Right renal pelvis (tissue), 4 donors: ENCODE data around the gene LCMT2. TPM values are rescaled to one million over a fixed set of nuclear protein-coding genes. Genes with fewer than 3 reads are reported as not detected.
"Not testable (repeated sequence)": the region's sequence is repeated elsewhere in the genome, so short reads cannot be mapped to it uniquely, and the experiment has no call there.

ENCODE experiments used
- DNase-seq, 4 donors: peaks; one replicate each; pipeline ENCODE4 v3.0.0-alpha.2; 2013; ENCODE audit warnings: low read depth in 4 of 4, low spot score in 3 of 4, missing footprints in 1 of 4
- polyA plus RNA-seq, 4 donors: library from polyadenylated mRNA; unstranded; fragments of 120-200 nt; gene quantifications; one replicate each; pipeline ENCODE4 v1.2.1, GENCODE V29; 2013; ENCODE audit not compliant: insufficient read length in 4 of 4

Gene LCMT2
- polyA plus RNA-seq, 4 donors, result 12.4 to 14.4 (median 13.4) TPM

GRCh38 chr15:43316016-43316970 is 14.1 kb downstream of the LCMT2 start:
- DNase-seq, result peak in 1 of 4 donors; percentile 10

- DNase-seq, result no peak
These were observed 16.2 kb downstream of the LCMT2 start for GRCh38 chr15:43314171-43314570.

DNA sequence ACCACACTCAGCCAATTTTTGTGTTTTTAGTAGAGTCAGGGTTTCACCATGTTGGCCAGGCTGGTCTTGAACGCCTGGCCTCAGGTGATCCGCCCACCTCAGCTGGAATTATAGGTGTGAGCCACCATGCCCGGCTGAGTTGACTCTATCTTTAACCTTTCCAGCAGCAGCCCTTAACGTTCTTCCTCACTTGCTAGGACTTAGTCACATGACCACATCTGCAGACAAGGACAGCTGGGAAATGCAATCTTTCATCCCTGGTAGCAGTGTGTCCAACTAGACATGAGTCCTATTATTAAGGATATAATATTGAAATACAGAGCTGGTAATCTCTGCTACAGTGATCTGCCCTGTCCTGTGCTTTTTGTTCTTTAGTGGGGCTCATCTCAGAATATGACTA is 18.0 kb downstream of the LCMT2 start:
- DNase-seq, result no peak

DNA sequence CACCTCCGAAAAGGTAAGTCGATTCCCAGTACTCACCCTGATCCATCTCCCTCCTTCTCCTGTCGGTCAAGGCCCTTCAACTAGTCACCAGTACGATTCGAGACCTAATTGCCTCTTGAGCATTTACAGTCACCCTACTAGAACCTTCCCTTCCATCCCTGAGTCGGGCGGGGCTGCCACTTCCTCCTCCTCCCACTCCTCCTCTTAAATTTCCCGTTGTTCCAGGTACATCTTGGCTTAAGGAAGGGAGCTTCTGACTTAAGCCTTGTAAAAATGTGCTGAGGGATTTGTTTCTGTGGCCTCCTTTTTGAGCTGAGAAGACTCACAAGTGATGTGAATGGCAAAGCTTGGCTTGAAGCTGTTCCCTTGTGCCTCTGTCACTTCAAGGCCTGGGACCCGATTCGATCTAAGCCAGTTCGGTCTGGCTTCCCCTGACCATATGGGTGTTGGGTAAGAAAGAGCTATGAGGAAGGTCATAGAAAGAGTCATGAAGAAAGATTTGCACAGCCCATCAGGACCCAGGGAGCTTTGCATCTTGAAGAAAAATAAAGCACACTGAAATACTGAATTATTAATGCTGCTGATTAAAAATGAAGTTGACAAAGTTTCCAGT is 28.1 kb downstream of the LCMT2 start, which contains the start of gene TGM7:
Gene TGM7 (minus strand): TSS at position 51 of the 613 bp plus-strand sequence.
- no peak for DNase-seq

- no peak for DNase-seq
These were observed 30.5 kb downstream of the LCMT2 start for GRCh38 chr15:43299884-43300283.

- no peak for DNase-seq
These were observed 31.0 kb downstream of the LCMT2 start for GRCh38 chr15:43299411-43299810.

DNA sequence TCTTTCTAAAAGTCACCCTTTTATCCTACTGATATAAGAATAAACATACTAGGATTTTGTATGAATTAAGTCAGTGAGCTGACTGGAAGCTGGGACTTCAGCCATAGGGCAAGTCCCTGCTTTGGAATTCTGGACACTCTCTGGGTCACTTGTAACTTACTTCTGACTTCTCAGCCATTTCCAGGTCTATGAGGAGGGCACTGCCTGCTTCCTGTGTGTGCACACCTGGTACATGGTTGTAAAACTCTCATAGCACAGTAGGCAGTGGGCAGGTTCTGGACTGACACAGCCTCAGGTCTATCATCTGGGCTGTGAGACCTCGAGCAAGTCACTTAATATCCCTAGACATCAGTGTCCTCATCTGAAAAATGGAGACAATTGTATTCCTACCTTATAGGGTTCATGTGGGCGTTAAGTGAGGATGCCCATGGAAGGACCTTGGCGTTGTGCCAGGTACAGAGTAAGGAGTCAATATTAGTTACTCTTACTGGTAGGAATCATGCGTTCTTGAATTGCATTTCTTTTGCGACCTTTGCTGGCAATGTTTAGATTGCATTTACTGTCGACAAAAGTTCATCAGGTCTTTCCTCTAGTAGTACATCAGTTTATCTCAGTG is 36.2 kb downstream of the LCMT2 start:
- no peak for DNase-seq

DNA sequence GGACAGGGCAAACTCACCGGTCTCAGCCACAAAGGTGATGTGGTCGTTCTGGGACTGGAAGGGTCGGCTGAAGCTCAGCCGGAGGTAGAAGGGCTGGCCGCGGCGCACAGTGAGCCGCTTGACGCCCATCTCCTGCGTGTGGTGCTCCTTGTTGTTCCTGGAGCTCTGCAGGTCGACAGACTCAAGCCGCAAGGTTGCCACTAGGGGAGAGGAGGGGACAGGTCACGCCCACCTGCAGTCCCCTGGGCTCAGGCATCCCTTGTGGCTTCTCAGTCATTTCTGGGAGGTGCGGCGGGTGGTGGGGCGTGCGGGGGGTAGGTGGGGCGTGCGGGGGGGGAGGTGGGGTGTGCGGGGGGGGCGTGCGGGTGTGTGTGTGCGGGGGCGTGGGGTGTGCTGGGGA is 36.9 kb downstream of the LCMT2 start:
- no peak for DNase-seq

DNA sequence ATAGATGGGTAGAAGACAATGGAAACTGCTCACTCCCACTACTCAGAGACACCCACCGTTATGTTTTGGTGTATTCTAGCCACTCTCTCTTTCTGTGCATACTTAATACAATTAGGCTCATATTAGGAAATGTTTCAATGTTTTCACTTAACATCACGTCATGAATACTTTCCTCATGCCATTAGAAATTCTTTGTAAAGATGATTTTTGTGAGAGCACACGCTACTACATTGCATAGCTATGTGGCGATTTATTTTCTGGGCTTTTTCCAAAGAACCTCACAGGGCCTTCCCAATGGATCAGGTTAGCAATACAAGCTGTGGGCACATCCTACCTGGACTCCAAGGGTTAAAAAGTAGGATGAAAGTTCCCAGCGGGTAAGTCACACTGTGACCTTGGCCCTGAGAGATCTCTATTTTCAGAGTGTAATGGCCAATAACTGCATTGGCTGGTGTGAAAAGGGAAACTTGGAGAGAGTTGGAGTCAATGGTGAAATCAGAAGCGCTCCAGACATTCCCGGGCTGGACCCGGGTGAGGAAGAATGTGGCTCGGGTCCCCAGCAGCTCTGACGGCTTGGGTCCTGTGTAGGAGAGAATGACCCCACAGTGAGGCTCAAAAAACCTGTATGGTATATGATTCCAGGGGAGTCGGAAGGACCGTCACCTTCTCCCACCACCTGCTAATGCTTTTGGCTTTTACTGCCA is 37.8 kb downstream of the LCMT2 start:
- DNase-seq, result no peak

DNA sequence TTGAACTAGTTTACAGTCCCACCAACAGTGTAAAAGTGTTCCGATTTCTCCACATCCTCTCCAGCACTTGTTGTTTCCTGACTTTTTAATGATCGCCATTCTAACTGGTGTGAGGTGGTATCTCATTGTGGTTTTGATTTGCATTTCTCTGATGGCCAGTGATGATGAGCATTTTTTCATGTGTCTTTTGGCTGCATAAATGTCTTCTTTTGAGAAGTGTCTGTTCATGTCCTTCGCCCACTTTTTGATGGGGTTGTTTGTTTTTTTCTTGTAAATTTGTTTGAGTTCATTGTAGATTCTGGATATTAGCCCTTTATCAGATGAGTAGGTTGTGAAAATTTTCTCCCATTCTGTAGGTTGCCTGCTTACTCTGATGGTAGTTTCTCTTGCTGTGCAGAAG is 40.7 kb downstream of the LCMT2 start:
- DNase-seq, result not testable (repeated sequence)

GRCh38 chr15:43287254-43287653 is 43.1 kb downstream of the LCMT2 start:
- DNase-seq, result no peak

DNA sequence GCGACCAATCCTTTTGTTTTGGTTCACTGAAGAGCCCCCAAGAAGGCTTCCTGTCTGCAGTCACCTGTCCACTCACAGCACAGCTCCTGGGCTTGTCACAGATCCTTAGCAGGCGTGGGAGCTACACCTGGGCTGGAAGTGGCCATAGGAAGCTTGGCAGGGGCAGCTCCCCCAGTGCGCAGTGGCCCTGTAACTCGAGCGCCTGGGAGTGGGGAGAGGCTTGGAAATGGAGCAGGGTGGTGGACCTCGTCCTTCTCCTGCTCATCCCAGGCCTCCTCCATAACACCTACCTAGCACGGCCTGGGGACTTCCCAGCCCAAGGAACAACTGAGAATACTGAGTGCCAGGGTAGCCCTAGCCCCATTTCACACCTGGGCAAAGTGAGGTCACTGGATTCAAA is 44.3 kb downstream of the LCMT2 start:
- DNase-seq, result no peak

DNA sequence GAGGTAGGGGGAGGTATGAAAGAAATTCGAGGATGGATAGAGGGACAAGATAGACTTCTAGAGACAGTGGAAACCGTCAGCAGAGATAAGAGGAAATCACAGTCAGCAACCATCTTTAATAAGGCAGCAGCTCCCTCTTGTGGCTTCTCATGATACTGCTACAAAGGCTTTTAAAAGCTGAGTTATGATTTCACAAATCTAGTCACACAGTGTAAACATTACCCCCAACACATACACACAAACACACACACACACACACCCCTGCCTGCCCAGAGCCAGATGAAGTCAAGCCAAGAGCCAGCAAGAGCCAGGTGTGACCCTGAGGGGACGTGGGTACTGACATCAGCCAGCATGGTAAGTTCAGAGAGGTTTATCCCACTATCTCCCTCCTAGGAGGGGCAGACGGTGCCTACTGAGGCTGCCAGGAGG is 44.8 kb downstream of the LCMT2 start:
- peak; percentile 33 to 52 (median 42) for DNase-seq

DNA sequence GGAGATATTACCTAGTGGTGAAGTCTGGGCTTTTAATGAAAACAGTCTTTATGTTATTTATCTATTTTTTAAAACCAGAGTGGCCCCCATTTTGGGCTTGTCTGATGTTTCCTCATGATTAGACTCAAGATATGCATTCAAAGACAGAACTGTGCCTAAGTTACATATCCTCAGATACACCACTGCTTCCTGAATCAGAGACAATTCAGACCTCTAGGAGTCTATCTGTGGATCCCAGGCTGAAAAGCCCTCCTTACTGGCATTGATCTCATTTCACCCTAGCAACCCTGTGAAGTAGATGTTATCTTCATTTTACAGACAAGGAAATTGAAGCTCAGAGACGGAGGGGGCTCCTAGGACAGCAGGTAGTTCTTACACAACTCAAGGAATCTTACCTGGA is 46.8 kb downstream of the LCMT2 start:
- no peak for DNase-seq

DNA sequence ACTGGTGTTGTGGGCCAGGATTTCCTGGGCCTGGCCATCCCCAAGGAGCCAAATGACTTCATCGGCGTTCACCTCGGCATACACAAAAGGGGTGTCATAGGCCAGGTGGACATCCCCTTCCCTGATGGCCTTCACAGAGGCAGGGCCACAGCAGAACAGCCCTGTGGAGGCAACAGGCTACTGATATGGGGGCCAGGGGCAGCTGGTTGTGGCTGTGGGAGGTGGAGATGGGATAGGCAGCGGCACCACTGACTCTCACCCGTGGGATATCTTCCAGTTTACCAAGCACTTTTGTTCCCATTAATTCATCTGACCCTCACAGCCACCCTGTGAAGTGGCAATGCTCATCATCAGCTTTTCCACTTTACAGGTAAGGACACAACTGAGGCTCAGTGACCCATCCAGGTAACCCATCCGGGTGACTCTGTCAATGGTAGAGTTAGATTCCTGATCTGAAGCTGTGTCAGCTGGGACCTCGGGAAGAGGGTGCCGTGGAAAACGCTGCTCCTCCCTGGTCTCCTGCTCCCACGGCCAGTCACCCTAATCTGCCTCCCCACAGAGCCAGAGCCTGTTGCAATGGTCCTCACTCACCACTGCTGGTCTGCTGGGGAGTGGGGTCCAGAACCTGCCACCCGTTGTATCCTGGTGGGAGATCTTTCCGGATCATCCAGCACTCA is 48.3 kb downstream of the LCMT2 start:
- DNase-seq, result no peak

DNA sequence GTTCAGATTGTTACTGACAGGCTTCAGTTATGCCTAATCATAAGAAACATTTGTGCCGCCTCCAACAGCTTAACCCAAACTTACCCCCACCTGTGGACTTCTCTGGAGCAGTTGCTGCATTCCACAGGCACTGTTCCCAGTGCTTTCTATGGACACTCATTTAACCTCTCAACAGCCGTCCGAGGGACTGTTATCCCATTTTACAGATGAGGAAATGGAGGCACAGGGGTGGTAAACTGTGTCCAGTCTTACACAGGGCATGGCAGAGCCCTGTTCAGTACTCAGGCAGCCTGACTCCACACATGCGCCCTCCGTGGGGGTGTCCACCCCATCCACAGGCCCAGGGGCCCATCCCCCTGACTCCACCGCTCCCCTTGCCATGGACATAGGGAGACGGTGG is 49.4 kb downstream of the LCMT2 start:
- no peak for DNase-seq

DNA sequence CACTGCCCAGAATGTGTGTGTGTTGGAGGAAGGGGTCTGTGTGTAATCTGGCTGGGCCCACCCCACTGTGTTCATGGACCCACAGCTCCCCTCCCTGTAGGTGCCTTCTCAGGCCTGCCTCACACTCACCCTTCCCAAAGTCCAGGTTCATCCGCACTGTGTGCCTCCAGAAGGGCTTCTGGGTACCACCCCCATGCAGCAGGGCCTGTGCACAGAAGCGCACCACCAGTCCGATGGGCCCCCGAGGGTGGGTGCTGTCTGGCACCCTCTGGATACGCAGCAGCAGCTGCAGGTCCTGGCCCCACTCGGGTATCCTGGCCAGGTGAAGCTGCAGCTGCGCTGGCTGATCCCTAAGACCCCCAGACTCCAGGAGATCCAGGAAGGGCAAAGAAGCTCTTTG is 50.9 kb downstream of the LCMT2 start:
- no peak for DNase-seq

DNA sequence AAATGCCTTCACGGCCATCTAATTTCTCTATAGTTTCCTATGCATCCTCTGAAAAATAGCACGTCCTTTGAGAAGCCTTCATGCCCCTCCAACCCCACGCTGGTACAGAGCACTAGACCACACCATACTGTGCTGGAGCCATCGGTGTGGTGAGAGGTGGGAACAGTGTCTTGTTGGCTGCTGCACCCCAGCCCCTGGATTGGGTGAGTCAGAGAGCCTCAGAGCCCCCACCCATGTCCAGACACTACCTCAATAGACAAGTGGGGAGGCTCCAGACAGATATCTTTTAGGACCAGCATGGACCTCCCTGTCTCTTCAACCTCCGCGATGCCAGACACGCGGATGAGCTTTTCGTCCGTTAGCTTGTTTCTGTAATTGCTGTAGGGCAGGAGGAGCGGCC is 51.5 kb downstream of the LCMT2 start:
- DNase-seq, result no peak

DNA sequence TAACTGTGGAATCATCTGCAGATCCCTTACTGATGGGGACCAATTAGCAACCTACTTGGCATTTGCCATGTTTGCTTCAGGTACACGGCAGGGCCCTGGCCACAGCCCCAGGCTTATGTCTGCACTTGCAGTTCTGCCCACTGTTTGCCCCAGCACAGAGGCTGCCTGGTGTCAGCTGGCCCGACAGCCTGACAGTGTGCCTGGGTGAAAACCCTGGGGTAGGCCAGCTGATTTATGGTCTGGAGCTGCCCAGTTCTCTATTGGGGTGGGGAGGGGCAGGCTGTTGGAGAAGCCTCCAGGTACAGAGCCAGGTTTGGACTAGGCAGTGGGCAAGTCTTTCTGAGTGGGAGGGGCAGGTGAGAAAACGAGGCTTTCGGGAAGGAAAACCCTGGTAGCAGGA is 52.5 kb downstream of the LCMT2 start:
- DNase-seq, result no peak

DNA sequence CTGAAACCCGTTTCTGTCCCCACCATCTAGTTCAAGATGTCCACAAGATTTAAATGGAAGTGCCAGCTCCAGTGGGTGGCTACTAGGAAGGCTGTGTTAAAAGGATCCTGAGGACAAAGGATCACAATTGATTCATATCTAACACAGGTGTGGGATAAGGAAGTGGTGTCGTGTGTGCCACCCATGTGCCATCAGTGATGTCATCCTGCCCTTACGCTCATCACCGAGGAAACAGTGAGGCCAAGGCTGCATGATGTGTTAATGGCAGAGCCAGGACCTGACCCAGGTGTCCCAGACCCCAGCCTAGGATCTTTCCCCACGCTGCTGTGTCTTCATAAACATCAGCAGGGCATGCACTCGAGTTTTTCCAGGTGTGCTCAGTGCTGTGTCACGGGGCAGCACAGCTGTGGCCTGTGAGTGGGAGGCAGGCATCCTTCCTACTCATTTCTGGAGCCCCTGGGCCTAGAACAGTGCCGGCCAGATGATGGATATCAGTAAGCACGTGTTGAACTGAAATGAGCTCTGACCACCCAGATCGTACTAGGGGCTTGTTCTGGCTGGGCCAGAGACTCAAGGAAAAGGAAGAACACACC is 53.0 kb downstream of the LCMT2 start:
- DNase-seq, result no peak
